Loucy (cell line): ENCODE data around the gene ATG16L1.

ENCODE experiments used
- EZH2phosphoT487 ChIP-seq: fragments of 200-600 bp; IDR thresholded peaks from 2 replicates; pipeline ENCODE4 v1.6.1; 2018; ENCODE audit warnings: antibody characterized with exemption, mild to moderate bottlenecking, moderate library complexity, borderline replicate concordance
- TF ChIP-seq, protein P1 (sequence below): fragments of 200-600 bp; sonication (generic); conservative IDR thresholded peaks from 2 replicates; pipeline ENCODE4 v1.5.1; 2014; ENCODE audit warnings: mild to moderate bottlenecking, antibody characterized with exemption, low read length

DNA sequence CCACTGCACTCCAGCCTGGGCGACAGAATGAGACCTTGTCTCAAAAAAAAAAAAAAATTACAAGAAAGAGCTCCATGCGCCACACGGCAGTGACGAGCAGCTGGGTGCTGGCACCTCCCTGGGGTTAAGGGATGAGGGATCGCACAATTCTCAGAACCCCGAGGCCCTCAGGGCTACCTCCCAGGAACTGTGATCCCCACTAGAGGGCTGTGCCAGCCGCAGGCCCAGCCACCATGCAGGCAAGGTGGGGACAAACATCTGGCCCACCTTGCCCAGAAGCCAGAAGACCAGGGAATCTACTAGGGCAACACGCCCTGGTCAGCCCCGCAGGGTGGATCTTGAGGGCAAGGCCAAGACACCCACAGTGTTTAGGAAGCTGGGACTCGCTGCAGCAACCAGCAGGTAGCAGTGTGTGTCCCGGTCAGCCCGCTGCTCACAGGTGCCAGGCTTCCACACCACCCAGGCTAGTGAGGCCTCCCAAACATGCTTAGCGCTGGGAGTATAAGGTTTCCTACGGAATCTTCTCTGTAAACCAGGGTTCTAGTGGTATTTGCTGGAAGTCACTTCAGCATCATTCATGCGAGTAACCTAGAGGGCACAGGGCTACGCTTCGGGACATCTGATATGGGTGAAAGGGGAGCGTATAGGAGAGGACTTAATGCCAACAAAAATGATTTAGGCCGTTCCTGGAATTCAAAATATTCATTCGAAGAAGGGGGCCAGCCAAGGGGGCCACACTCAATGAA is 62.9 kb downstream of the ATG16L1 start:
- TF ChIP-seq, protein P1, sequence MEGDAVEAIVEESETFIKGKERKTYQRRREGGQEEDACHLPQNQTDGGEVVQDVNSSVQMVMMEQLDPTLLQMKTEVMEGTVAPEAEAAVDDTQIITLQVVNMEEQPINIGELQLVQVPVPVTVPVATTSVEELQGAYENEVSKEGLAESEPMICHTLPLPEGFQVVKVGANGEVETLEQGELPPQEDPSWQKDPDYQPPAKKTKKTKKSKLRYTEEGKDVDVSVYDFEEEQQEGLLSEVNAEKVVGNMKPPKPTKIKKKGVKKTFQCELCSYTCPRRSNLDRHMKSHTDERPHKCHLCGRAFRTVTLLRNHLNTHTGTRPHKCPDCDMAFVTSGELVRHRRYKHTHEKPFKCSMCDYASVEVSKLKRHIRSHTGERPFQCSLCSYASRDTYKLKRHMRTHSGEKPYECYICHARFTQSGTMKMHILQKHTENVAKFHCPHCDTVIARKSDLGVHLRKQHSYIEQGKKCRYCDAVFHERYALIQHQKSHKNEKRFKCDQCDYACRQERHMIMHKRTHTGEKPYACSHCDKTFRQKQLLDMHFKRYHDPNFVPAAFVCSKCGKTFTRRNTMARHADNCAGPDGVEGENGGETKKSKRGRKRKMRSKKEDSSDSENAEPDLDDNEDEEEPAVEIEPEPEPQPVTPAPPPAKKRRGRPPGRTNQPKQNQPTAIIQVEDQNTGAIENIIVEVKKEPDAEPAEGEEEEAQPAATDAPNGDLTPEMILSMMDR, result no peak
- no peak for TF ChIP-seq EZH2phosphoT487
